HCT116 (cell line): Measurements from ENCODE around the gene ADGRB2.

Experiments used
- POLR2A ChIP-seq: IDR thresholded peaks from 2 replicates; pipeline ENCODE4 v1.7.0; 2011; ENCODE audit warnings: borderline replicate concordance; ENCODE audit not compliant: insufficient read depth, insufficient read length; ENCODE audit errors: extremely low read depth
- TF ChIP-seq, protein P1 (sequence below), 3 experiments: fragments of 200-600 bp in 1 of 3; sonication (generic) in 1 of 3; IDR thresholded peaks in 2 of 3; conservative IDR thresholded peaks in 1 of 3; 2 replicates each; pipeline ENCODE4 v1.5.1; 2012 to 2017; ENCODE audit warnings: low read depth in 2 of 3, low read length in 2 of 3, antibody characterized with exemption in 1 of 3, borderline replicate concordance in 1 of 3, control low read depth in 1 of 3, mild to moderate bottlenecking in 1 of 3, mixed read lengths in 1 of 3, mixed run types in 1 of 3, moderate library complexity in 1 of 3; ENCODE audit not compliant: insufficient read depth in 1 of 3

DNA sequence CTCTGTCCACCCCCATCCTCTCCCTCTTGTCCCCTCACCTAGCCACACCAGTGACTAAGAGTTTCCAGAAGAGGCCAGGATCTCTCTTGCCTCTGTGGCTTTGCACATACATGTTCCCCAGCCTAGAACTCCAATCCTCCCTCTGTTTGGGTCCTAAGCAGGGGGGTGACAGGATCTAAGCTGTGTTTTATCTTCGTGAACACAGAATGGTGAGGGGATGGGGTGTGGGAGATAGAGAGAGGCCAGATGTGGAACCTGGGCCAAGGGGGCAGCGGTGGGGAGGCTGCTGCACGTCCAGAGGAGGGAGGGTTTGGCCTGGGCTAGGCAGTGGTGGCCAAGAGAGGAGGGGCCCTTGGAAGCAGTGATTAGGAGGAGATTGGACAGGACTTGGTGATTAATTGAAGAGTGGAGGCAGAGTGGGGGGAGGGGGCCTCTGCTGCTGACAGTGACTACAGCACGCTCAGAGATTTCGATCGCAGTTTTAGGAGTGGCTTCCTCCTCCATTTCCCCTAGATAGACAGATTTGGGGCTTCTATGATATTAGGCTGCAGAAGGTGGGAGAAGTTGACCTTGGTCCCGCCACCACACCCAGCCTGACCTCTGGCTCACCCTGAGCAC lies 17.1 kb upstream of the ADGRB2 start:
- TF ChIP-seq, protein P1, sequence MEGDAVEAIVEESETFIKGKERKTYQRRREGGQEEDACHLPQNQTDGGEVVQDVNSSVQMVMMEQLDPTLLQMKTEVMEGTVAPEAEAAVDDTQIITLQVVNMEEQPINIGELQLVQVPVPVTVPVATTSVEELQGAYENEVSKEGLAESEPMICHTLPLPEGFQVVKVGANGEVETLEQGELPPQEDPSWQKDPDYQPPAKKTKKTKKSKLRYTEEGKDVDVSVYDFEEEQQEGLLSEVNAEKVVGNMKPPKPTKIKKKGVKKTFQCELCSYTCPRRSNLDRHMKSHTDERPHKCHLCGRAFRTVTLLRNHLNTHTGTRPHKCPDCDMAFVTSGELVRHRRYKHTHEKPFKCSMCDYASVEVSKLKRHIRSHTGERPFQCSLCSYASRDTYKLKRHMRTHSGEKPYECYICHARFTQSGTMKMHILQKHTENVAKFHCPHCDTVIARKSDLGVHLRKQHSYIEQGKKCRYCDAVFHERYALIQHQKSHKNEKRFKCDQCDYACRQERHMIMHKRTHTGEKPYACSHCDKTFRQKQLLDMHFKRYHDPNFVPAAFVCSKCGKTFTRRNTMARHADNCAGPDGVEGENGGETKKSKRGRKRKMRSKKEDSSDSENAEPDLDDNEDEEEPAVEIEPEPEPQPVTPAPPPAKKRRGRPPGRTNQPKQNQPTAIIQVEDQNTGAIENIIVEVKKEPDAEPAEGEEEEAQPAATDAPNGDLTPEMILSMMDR (IDR thresholded peaks at IDR 0.05 in 2 of 3, conservative IDR thresholded peaks at IDR 0.05 in 1 of 3; ENCODE audit: borderline replicate concordance in 1 of 3, insufficient read depth in 1 of 3, low read depth in 2 of 3, low read length in 2 of 3), result no peak
- no peak for TF ChIP-seq POLR2A
